GM19372 (cell line): ENCODE results near the gene KLHDC8B.
"Not testable (repeated sequence)": the region's sequence is repeated elsewhere in the genome, so short reads cannot be mapped to it uniquely, and the experiment has no call there.

ENCODE experiments used
- ATAC-seq: cut with Tn5 transposase; IDR thresholded peaks from one replicate; pipeline ENCODE4 v1.9.1; 2021; ENCODE audit warnings: mild to moderate bottlenecking, low read depth, moderate library complexity; ENCODE audit not compliant: unreplicated experiment

Gene KLHDC8B

GRCh38 chr3:49180116-49180515, 8.7 kb downstream of the KLHDC8B start:
- no peak for ATAC-seq

- ATAC-seq = no peak
These were observed 10.0 kb downstream of the KLHDC8B start for GRCh38 chr3:49181351-49181750.

- no peak for ATAC-seq
These were observed 11.3 kb downstream of the KLHDC8B start for GRCh38 chr3:49182682-49183081.

DNA sequence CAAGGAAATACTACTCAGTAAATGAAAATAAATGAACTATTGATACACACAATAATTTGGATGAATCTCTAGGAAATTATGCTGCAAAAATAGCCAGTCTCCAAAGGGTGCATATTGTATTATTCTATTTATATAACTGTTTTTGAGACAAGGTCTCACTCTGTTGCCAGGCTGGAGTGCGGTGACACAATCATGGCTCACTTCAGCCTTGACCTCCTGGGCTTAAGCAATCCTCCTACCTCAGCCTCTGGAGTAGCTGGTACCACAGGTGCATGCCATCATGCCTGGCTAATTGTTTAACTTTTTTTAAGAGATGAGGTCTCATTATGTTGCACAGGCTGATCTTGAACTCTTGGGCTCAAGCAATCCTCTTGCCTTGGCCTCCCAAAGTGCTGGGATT, 12.5 kb downstream of the KLHDC8B start:
- no peak for ATAC-seq

GRCh38 chr3:49191741-49192140, 20.3 kb downstream of the KLHDC8B start:
- no peak for ATAC-seq

DNA sequence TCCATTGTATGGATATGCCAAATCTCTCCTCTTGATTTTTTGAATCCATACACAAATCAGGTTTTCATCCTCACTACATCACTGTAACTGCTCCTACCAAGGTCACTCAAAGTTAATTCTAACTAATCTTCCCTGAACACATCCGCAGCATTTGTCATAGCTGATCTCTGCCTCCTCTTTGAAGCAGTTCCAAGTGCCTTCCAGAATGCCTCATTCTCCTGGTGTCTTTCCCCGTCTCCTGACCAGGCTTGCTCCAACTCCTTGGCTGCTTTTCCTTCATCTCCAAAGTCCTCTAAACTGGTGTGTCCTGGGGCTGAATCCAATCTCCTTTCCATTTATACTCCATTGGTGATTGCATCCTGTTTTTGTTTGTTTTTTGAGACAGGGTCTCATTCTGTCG, 26.8 kb downstream of the KLHDC8B start:
- no peak for ATAC-seq

DNA sequence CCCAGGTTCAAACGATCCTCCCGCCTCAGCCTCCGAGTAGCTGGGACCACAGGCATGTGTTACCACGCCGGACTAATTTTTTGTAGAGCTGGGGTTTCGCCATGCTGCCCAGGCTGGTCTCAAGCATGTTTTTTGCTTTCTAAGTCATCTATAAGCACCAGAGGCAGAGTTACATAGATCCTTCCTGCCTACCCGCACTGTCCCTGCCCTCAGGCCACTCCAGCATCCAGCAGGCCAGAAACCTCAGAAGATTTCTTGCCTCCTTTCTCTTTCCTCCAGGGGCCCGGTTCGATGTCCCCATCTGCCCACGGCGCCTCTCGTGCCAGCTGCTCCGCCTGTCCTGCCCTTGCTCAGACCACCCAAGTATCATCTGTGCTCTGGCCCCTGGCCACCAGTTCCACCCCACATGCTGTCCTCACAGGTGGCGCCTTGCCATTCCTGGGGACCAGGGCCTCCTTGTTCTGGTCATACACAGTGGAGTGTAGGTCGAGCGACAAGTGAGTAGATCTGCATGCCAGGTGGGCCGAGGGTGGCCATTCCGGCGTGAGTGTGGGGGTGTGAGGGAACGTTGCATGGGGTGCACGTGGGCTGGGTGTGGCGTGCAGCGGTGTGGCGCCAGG, 27.3 kb downstream of the KLHDC8B start:
- ATAC-seq = no peak

- ATAC-seq = no peak
These were observed 28.0 kb downstream of the KLHDC8B start for GRCh38 chr3:49199239-49199899.

- no peak for ATAC-seq
These were observed 28.5 kb downstream of the KLHDC8B start for GRCh38 chr3:49199900-49200281.

DNA sequence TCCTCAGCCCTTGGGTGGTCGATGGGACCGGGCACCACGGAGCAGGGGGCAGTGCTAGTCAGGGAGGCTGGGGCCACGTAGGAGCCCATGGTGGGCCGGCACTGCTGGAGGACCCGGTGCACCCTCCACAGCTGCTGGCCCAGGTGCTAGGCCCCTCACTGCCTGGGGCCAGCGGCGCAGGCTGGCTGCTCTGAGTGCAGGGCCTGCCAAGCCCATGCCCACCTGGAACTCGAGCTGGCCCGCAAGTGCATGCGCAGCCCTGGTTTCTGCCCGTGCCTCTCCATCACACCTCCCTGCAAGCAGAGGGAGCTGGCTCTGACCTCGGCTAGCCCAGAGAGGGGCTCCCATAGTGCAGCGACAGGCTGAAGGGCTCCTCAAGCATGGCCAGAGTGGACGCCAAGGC, 42.1 kb downstream of the KLHDC8B start:
- no peak for ATAC-seq

DNA sequence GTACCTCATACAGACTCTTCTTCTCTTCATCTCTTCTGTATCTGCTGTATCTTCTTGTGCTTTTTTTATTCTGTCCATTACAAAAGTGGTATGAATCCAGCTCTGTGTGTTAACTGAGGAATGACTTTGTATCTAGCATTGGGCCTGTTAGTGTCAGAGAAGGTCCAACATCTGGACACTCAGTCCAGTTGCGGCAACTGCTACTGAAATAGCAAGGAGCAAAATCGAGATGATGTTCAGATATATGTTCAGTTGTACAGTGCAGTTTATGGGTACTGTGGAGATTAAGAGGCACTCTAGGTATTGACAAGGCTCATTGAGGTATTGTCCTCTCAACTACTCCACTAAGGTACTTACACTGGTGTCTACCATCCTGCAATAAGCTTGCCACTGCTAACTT, 42.6 kb downstream of the KLHDC8B start:
- no peak for ATAC-seq

DNA sequence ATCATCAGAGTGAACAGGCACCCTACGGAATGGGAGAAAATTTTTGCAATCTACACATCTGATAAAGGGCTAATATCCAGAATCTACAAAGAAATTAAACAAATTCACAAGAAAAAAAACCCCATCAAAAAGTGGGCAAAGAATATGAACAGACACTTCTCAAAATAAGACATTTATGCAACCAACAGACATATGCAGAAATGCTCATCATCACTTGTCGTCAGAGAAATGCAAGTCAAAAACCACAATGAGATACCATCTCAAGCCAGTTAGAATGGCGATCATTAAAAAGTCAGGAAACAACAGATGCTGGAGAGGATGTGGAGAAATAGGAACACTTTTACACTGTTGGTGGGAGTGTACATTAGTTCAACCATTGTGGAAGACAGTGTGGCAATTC, 45.3 kb downstream of the KLHDC8B start:
- not testable (repeated sequence) for ATAC-seq

DNA sequence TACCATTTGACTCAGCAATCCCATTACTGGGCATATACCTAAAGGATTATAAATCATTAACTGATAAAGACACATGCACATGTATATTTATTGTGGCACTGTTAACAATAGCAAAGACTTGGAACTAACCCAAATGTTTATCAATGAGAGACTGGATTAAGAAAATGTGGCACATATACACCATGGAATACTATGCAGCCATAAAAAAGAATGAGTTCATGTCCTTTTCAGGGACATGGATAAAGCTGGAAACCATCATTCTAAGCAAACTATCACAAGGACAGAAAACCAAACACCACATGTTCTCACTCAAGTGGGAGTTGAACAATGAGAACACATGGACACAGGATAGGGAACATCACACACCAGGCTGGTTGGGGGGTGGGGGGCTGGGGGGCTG, 45.7 kb downstream of the KLHDC8B start:
- ATAC-seq = not testable (repeated sequence)

DNA sequence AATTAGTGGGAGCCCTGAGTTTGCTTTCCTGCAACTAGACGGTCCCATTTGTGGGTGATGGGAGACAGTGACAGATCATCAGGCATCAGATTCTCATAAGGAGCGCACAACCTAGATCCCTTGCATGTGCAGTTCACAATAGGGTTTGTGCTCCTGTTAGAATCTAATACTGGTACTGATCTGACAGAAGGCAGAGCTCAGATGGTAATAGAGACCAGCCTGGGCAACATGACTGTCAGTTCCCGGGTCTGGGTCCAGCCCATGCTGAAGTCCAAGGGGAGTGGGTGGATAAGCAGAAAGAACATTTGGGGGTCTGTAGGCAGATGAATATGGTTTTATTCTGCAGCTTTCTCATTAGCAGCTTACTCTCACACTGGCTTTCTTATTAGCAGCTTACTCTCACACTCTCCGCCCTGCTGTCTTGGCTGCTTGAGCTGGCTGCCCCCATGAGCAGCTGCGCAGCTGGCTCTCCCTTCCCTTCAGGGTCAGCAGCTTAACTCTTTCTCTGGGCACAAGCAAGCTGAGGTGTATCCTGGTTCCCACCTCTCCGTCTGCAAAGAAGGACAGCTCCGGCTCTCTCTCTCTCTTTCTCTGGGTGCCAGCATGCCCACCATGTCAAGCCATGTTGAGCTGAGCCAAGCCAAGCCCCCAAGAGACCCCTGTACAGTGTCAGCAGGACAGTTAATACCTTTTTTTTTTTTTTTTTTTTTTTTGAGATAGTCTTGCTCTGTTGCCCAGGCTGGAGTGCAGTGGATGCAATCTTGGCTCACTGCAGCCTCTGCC, 46.5 kb downstream of the KLHDC8B start:
- no peak for ATAC-seq

GRCh38 chr3:49218471-49218989, 47.1 kb downstream of the KLHDC8B start:
- ATAC-seq = not testable (repeated sequence)

- no peak for ATAC-seq
These were observed 47.7 kb downstream of the KLHDC8B start for GRCh38 chr3:49219132-49219531.

DNA sequence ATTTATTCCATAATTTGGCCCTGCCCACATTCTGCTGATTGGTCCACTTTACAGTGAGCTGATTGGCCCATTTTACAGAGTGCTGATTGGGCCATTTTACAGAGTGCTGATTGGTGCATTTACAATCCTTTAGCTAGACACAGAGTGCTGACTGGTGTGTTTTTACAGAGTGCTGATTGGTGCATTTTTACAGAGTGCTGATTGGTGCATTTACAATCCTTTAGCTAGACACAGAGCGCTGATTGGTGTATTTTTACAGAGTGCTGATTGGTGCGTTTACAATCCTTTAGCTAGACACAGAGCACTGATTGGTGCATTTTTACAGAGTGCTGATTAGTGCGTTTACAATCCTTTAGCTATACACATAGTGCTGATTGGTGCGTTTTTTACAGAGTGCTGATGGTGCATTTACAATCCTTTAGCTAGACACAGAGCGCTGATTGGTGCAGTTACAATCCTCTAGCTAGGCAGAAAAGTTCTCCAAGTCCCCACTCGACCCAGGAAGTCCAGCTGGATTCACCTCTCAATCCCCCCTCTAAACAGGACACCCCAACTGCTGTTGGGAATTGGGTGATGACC, 49.7 kb downstream of the KLHDC8B start:
- ATAC-seq = not testable (repeated sequence)

GRCh38 chr3:49222002-49222401, 50.6 kb downstream of the KLHDC8B start:
- ATAC-seq = no peak
